SH-SY5Y (cell line): ENCODE measurements around the gene TLCD3B.

Experiments
- GATA2 ChIP-seq: IDR thresholded peaks from 2 replicates; pipeline ENCODE4 v1.6.1; 2011; ENCODE audit warnings: mild to moderate bottlenecking, low read depth, low read length
- GATA3 ChIP-seq: IDR thresholded peaks from 2 replicates; pipeline ENCODE4 v1.6.1; 2011; ENCODE audit warnings: low read depth, mild to moderate bottlenecking, low read length, moderate library complexity

GRCh38 chr16:29986931-29987330, 44.1 kb downstream of the TLCD3B start:
- TF ChIP-seq GATA3 (no peak), GATA2 (no peak)
